Activated CD8-positive, alpha-beta memory T cell treated with anti-CD3 and anti-CD28 coated beads, Interleukin-2, amount 50 U/mL, for 24 hours (primary cell): Measurements from ENCODE around the gene CEP85.

Source experiments
- DNase-seq: peaks from one replicate; pipeline ENCODE4 v3.0.0-alpha.2; 2020; ENCODE audit errors: extremely low read depth

Gene CEP85

DNA sequence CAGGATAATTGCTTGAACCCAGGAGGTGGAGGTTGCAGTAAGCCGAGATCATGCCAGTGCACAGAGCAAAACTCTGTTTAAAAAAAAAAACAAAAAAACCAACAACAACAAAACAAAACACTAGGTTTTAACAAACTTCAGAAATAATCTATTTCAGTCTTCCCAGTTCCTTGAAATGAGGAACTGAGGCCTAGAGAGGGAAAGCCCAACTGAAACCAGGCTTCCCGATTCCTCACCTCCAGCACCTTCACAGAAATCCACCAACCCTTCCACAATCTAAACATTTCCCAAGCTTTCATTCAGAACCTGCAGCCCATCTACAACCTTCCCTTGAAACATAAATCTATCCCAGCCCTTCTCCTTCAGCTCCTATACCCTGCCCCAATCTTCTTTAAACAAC is 83.1 kb downstream of the CEP85 start:
- no peak for DNase-seq

GRCh38 chr1:26317612-26318337 is 83.8 kb downstream of the CEP85 start, which contains the start of gene CD52:
CD52 (plus strand) TSS chr1:26317958; CDS start chr1:26318018, 60 bp downstream.
- no peak for DNase-seq

DNA sequence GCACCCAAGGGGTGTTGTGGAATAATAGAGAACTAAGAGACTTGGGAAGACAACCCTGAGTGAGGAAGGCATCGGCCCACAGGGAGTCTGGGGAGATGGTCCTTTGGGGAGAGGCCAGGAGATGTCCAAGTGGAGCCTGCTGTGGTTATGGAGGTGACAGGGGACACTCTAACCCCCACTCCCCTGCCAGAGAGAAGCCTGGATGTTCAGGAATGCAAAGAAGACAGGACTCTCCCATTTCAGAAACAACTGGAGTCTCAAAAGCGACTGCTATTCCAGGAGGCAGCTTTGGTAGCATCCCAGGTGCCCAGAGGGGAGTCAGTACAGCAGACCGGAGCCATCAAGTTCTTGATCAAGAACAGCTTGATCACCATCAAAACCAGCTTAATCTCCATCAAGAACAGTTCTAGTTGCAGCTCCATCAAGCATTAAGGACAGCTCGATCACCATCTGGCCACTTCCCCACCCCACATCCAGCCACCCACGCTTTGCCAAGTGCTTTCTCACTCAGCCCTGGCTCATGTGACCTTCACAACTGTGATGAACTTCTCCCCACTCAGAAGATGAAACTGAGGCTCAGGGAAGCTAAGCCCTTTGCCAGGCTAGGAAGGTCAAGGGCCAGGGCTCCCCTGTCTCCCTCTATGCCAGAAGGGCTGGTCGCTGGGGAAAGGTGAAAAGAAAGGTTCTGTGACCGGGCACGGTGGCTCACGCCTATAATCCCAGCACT is 84.5 kb downstream of the CEP85 start:
- no peak for DNase-seq

- DNase-seq = no peak
Measured at GRCh38 chr1:26320896-26321295, 86.9 kb downstream of the CEP85 start.

DNA sequence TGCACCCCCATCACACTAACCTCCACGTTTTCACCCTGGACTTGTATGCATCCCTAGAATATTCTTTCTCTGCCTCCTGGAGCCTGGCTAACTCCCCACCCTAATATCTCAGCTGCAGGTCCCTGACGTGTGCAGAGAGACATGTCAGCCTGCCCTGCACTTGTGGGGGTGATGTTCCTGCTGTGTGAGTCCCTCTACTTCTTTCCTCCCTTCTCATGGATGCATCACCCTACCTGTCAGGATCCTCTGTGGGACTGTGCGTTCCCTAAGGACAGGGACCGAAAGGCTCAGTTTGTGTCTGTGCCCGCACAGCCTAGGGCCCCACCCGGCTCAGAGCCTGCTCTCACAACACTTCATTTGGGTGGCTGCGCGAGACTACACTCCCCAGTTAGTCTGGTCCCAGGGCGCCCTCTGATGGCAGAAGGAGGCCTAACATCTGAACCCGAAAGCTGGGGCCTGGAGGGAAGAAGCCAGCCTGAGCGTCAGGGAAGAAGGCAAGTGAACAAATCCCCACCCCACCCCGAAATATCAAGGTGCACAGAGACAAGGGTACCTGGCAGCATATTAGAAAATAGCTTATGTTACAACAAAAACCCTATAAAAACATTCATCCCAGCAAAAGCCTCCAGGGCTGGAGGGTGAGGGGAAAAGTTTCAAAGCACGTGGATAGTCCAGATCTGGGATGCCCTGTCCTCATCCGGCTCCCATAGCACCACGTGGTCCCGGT is 87.5 kb downstream of the CEP85 start:
- DNase-seq = peak; percentile 94

- DNase-seq = no peak
Measured at GRCh38 chr1:26322042-26322331, 88.0 kb downstream of the CEP85 start.

- DNase-seq = no peak
Measured at GRCh38 chr1:26323382-26323781, 89.4 kb downstream of the CEP85 start.

DNA sequence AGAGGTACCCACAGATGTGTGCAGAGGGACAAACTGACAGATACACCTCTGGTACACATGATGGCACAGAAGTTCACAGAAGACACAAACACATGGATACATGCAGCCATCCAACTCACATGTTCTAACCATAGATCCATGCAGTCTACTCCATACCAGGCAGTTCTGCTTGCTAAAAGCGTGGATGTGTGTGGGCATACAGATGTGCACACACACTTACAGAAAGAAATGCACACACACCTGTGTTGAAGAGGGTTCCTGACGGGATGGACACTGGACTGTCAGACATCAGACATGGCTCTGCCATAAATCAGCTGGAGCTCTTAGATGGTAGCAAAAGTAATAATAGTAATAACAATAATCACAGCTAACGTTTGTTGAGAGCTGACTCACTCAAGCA is 90.5 kb downstream of the CEP85 start:
- no peak for DNase-seq

GRCh38 chr1:26327956-26328362 is 94.0 kb downstream of the CEP85 start:
- no peak for DNase-seq
